T-helper 2 cell (primary cell): ENCODE results near the gene DCAF5.
"Not testable (repeated sequence)": the region's sequence is repeated elsewhere in the genome, so short reads cannot be mapped to it uniquely, and the experiment has no call there.

ENCODE experiments used
- DNase-seq, 5 experiments: peaks; one replicate each; pipeline versions ENCODE4 v3.0.0 to v3.0.0-alpha.2; 2012 to 2022

DCAF5 gene

DNA sequence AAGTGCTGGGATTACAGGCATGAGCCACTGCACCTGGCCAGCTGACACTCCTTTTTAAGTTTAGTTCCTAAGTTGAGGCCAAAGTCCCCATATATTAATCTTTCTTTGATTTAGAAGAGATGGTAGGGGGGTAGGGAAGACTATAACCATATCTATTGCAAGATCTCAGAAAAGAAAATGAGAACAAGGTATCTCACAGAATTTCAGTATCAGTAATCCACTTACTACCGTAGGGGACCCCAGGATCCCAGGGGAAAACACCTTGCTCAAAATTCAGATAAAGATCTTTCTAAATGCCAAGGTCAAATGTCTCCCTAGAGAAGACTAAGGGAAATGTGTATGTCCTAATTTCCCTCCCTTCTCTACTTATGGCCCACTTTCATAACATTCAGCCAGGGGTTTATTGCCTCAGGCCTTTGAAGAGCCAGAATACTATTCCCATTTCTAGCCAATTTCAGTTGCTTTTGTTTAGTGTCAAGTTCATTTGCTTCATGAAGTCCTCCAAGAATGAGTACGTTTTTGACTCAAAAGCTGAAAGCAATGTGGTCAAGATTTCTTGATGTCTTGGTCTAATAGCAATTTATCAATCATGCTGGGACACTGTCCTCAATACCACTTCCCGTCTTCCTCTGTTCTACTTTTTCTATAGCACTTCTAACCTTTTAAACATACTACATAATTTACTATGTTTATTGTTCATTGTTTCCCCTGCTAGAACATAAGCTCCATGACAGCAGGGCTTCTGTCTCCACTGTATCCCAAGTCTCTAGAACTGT, 86.3 kb downstream of the DCAF5 start:
- DNase-seq = peak in 1 of 5 experiments; percentile 67

GRCh38 chr14:69065934-69066333, 87.0 kb downstream of the DCAF5 start:
- DNase-seq = not testable (repeated sequence)

DNA sequence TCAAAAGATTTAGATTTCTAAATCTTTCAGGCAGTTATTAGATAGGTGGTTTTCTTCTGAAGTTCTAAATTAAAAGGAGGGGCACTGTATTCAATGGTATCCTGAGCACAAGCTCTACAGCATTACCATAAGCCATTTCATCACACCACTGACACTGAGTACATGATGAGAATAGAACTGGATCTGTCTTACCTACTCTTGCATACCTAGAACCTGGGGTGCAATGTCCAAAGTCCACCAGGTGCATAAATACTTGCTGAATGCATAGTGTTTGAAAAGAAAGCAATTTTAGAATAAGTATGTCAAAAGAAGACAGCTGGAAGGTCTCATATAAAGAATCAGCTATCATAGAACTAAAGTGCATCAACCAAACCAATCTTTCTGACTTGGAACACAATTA, 88.3 kb downstream of the DCAF5 start:
- DNase-seq = no peak

DNA sequence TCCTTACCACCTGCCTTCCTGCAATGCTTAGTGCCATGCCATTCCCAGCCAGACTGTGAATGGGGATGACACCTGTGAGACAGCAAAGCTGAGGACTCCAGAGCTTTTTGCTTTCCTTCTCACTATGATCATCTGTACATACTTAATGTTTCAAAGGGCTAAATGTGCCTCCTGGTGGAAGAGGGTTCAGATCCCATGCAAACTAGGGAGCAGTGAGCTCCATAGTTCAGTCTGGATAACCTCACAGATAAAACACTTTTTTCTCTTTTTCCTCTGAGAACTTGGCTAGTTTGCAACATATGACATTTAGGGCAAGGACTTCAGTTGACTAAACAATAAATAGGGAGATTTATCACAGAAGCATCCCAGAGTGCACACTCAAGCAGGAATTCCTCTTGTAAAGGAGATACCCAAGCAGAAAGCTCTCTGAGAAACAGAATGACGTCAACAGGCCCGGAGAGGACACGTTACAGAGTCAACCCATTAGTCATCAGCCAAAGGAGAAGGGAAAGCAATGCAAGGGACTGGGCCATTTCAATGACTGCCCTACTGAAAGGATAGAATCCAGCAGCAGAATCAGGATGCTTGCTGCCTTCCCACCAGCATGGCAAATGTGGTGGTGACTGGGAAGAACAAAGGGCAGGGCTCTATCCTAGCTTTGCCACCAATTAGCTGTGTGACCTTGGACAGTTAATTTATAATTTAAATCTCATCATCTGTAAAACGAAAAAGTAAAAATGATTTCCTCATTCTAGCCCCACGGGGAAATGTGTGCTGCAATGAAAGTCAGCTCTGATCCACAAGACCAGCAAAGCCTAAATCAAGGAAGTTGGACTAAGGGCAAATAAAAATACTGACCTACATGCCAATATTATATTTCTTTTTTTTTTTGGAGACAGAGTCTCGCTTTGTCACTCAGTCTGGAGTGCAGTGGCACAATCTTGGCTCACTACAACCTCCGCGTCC, 93.0 kb downstream of the DCAF5 start:
- DNase-seq = no peak

- peak in 1 of 5 experiments; percentile 19 for DNase-seq
These were observed 96.7 kb downstream of the DCAF5 start for GRCh38 chr14:69055999-69056788.

GRCh38 chr14:69055125-69055524, 97.8 kb downstream of the DCAF5 start:
- DNase-seq = no peak

GRCh38 chr14:69054030-69054429, 98.9 kb downstream of the DCAF5 start:
- no peak for DNase-seq

DNA sequence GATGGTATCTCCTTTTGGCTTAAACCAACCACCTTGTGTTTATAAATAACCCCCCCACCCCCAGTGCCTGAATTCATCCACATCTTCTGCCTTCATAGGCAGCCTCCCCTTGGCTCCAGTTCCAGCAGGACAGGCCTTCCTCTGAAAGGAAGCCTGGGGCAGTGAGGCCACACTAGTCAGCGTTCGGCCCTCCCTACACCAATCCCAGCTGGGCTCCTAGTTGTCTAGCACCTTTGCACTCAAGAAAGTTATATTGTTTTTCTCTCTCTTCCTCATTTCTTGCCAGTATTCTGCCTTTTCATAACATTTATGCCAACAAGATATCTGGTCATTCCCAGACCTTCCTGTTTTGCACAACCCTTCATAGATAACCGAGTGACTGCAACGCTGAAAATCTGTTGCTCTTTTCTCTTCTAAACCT, 100.7 kb downstream of the DCAF5 start:
- no peak for DNase-seq

GRCh38 chr14:69050240-69051184, 102.4 kb downstream of the DCAF5 start:
- no peak for DNase-seq

DNA sequence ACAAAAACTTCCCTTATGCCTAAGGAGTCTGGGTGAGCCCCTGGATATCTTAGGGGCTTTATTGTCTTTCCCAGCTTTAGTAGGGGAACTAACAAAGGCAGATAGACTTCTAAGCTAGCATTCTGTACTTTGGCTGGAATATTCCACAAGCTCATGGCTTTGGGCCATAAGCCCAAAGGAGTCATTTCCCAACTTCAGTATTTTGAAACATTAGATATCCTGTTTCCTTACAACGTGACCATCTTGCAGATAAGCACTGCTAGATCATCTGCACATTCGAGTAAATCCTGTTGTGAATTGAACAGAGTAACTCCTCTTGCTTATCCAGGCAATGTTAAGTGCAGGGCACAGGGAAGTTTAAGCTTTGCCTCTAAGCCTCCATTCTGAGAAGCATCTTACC, 103.2 kb downstream of the DCAF5 start:
- no peak for DNase-seq

- peak in 1 of 5 experiments; percentile 48 for DNase-seq
These were observed 104.5 kb downstream of the DCAF5 start for GRCh38 chr14:69048456-69048855.

GRCh38 chr14:69047255-69047654, 105.7 kb downstream of the DCAF5 start:
- DNase-seq = no peak

DNA sequence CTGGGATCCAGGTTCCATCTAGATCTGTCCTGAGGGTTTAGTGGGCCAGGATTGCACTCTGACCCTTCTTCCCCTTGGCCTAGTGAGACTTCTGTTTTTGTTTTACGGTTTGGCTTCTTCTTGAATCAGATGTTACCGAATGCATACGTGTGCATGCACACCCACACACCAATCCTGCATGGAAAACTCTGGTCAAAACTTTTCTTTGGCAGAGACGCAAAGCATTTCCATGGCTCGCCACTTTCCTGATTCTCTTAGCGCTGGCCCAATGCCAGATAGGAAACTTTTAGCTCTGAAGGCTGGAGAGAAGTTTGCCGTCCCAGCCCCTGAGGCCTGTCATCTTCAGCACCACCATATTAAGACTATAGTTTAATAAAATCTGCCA, 106.5 kb downstream of the DCAF5 start:
- no peak for DNase-seq

DNA sequence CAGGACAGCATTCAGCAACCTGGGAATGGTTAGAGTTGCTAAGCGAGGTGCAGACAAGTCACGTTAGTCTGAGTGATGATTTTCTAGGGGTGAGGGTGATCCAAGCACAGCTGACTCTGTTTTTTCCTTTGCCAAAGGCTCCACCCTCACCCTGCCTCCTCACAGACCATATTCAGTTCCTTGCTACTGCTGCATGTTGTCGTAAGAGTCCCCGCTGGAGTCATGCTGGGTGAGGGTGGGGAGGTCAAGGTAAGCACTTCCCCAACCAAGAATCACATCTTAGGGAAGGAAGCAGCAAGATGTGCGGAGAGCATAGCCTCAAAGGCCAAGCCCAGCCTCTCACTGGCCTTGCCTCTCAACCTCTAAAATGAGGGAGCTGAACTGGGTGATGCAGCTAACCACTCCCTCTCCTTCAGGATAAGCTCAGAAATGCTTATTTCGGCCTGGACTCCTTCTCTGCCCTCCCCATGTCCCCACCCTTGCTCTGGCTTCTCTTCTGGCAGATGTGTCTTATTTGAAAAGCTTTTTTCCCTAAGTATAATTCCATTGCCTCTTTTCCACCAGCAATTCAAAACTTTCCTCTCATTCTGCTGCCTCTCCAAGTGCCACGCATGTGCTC, 107.0 kb downstream of the DCAF5 start:
- DNase-seq = no peak

- DNase-seq = no peak
These were observed 107.9 kb downstream of the DCAF5 start for GRCh38 chr14:69044965-69045555.

- no peak for DNase-seq
These were observed 108.6 kb downstream of the DCAF5 start for GRCh38 chr14:69044296-69044695.

- DNase-seq = no peak
These were observed 109.2 kb downstream of the DCAF5 start for GRCh38 chr14:69043596-69044260.

DNA sequence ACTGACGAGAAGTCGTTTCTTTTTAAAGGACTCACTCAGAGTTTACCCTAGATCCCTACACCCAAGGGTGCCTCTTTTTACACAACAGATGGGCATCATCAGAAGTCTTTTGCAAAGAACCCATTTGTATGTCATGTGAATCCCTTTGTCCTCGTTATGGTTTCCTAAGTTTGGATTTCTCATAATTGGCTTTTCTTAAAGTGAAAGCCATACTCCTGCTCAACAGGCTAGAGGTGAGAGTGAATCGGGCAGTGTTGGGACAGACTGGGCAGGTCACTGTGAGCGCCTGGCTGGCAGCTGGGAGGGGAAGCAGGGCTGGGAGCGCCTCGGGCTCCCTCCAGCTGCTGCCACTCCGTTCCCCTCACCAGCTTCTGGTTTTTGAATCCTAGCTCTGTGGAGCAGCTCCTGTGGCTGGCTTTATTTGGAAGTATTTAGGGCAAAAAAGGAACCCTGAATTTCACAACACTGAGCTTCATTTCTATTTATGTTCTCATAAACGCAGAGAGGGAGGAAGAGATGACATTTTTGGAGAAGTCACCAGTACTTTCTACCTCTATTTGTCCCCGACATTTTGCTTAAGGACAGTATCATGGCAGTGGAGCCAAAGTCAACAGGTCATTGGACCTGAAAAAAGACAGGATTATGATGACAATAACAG, 110.0 kb downstream of the DCAF5 start:
- no peak for DNase-seq

DNA sequence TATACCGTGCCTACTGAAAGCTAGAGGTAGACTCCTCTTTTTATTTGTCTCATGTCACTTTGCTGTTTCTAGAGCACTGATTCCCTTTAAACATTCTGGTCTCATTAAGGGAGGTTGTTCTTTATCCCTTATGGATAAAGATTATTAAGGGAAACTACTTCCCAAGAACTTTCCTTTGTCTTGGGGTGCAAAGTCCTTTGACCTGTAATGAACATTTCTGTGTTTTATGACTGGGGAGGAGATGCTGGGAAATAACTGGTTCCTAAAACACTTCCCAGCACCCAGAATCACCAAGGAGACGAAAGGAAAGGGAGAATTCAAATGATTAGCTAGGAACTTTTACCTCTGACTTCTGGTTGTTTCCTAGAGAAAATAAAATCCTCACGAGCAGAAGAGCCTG, 110.6 kb downstream of the DCAF5 start:
- no peak for DNase-seq

DNA sequence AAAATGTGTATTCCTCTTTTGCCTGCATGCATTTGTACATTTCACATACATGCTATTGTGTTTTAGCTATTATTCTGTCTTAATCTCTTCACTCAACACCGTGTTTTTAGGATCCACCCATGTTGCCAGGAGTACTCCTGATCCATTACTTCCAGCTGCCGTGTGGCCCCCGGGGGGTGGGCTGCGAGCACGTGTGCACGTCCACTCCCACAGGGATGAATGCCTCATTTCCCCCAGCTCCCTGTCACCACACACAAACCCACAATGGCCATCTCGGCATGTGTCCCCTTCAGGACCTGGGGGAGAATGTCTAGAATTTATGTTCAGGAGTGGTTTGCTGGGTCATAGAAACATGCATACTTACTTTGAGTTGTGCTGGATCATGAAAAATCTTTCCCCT, 111.1 kb downstream of the DCAF5 start:
- no peak for DNase-seq
